ENCODE results near the gene SLC10A6. TPM values are rescaled to one million over a fixed set of nuclear protein-coding genes. Genes with fewer than 3 reads are reported as not detected.
"Not testable (repeated sequence)": the region's sequence is repeated elsewhere in the genome, so short reads cannot be mapped to it uniquely, and the experiment has no call there.

SLC10A6 gene
- total RNA-seq, 1 experiment from 2014 or later: not detected

DNA sequence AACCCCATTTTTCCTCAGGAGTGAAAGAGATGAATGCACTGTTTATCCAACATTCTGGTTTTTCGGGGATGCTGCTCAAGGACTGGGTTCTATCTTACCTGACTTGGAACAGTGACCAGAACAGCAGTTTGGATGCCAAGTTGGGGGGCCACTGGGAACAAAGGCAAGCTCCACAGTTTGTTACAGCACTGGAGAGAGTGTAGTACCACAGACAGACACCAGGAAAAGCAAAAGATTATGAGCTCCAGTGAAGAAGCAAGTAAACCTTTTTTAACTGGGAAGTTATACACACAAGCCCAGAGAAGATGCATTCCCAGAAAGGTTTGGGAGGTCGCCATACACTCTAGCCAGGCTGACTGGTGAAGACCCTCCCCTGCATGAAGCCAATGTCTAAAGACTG lies 29.5 kb upstream of the SLC10A6 start:
- H3K4me3 ChIP-seq (ENCODE audit: low read depth in 2 of 2, low read length in 2 of 2): no peak overlapping the region
- H3K27me3 ChIP-seq (ENCODE audit: control insufficient read depth, insufficient read depth, low read length): no peaks in the 10 kb centered on the region
- DNase-seq (ENCODE audit: low read depth, low spot score) (no peak), ATAC-seq (no peak)
- in situ Hi-C loops (cut with HindIII; ENCODE audit: low pct_unique_long_range_greater_than_20kb, low sequenced_read_pairs) (no loop called here), intact Hi-C loops (cut with micrococcal nuclease; ENCODE audit: unreplicated experiment) (no loop called here)
- no peaks in the 10 kb centered on the region for H3K4me1 ChIP-seq (ENCODE audit: control insufficient read depth, insufficient read depth, low read length)
- no peak overlapping the region for H3K27ac ChIP-seq (ENCODE audit: low read length)
- TF ChIP-seq TCF7L2 (IDR thresholded peaks at IDR 0.05; ENCODE audit: low read depth, low read length): no peak
- no peak for TF ChIP-seq REST (IDR thresholded peaks at IDR 0.05; ENCODE audit: insufficient read depth in 1 of 2, low read depth in 2 of 2, low read length in 1 of 2)
- no peak for TF ChIP-seq POLR2AphosphoS5 (IDR thresholded peaks at IDR 0.05; ENCODE audit: low read depth, low read length)
- no peak for TF ChIP-seq SIN3A (IDR thresholded peaks at IDR 0.05; ENCODE audit: borderline replicate concordance, insufficient read depth, low read depth, low read length)
- TF ChIP-seq, protein P1, sequence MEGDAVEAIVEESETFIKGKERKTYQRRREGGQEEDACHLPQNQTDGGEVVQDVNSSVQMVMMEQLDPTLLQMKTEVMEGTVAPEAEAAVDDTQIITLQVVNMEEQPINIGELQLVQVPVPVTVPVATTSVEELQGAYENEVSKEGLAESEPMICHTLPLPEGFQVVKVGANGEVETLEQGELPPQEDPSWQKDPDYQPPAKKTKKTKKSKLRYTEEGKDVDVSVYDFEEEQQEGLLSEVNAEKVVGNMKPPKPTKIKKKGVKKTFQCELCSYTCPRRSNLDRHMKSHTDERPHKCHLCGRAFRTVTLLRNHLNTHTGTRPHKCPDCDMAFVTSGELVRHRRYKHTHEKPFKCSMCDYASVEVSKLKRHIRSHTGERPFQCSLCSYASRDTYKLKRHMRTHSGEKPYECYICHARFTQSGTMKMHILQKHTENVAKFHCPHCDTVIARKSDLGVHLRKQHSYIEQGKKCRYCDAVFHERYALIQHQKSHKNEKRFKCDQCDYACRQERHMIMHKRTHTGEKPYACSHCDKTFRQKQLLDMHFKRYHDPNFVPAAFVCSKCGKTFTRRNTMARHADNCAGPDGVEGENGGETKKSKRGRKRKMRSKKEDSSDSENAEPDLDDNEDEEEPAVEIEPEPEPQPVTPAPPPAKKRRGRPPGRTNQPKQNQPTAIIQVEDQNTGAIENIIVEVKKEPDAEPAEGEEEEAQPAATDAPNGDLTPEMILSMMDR (IDR thresholded peaks at IDR 0.05): no peak
- H3K9me3 ChIP-seq (ENCODE audit: control insufficient read depth, insufficient read depth, low read depth, low read length): no peaks in the 10 kb centered on the region
- BruUV-seq (replicated peaks): no TSS peak
- ChIA-PET CTCF (interaction anchor here (0.7 kb wide), 1 partner anchor 56 kb away, joined by 5 read pairs; the partner anchor contains the start of gene AFF1), POLR2A (no interaction called here)
- no peaks in the 10 kb centered on the region for H3K36me3 ChIP-seq (ENCODE audit: control insufficient read depth, insufficient read depth, low read length)

- no peaks in the 10 kb centered on the region for H3K4me1 ChIP-seq (ENCODE audit: control insufficient read depth, insufficient read depth, low read length)
- no peaks in the 10 kb centered on the region for H3K9me3 ChIP-seq (ENCODE audit: control insufficient read depth, insufficient read depth, low read depth, low read length)
- H3K36me3 ChIP-seq (ENCODE audit: control insufficient read depth, insufficient read depth, low read length): no peaks in the 10 kb centered on the region
- no peak overlapping the region for H3K4me3 ChIP-seq (ENCODE audit: low read depth in 2 of 2, low read length in 2 of 2)
- POLR2A ChIA-PET: no interaction called here
- no peaks in the 10 kb centered on the region for H3K27me3 ChIP-seq (ENCODE audit: control insufficient read depth, insufficient read depth, low read length)
- CTCF ChIA-PET: no interaction called here
- no TSS peak for BruUV-seq (replicated peaks)
- no peak overlapping the region for H3K27ac ChIP-seq (ENCODE audit: low read length)
- DNase-seq (ENCODE audit: low read depth, low spot score): no peak
- TF ChIP-seq REST (IDR thresholded peaks at IDR 0.05; ENCODE audit: insufficient read depth in 1 of 2, low read depth in 2 of 2, low read length in 1 of 2) (no peak), POLR2AphosphoS5 (IDR thresholded peaks at IDR 0.05; ENCODE audit: low read depth, low read length) (no peak), TCF7L2 (IDR thresholded peaks at IDR 0.05; ENCODE audit: low read depth, low read length) (no peak), SIN3A (IDR thresholded peaks at IDR 0.05; ENCODE audit: borderline replicate concordance, insufficient read depth, low read depth, low read length) (no peak)
- TF ChIP-seq, protein P1 (IDR thresholded peaks at IDR 0.05): no peak
- in situ Hi-C loops (cut with HindIII; ENCODE audit: low pct_unique_long_range_greater_than_20kb, low sequenced_read_pairs) (no loop called here), intact Hi-C loops (cut with micrococcal nuclease; ENCODE audit: unreplicated experiment) (no loop called here)
- ATAC-seq: no peak
These were observed 27.9 kb upstream of the SLC10A6 start for GRCh38 chr4:86876894-86877685.

DNA sequence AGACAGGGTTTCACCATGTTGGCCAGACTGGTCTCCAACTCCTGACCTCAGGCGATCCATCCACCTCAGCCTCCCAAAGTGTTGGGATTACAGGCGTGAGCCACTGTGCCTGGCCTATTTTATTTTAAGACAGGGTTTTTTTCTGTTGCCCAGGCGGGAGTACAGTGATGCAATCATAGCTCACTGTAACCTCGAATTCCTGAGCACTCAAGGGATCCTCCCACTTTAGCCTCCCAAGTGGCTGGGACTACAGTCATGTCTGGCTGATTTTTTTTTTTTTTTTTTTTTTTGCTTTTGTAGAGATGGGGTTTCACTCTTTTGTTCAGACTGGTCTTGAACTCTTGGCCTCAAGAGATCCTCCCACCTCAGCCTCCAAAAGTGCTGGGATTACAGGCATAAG lies 26.3 kb upstream of the SLC10A6 start:
- BruUV-seq (replicated peaks); H3K27me3 ChIP-seq (ENCODE audit: control insufficient read depth, insufficient read depth, low read length); H3K4me1 ChIP-seq (ENCODE audit: control insufficient read depth, insufficient read depth, low read length); CTCF ChIA-PET; intact Hi-C loops (cut with micrococcal nuclease; ENCODE audit: unreplicated experiment); H3K4me3 ChIP-seq (ENCODE audit: low read depth in 2 of 2, low read length in 2 of 2); in situ Hi-C loops (cut with HindIII; ENCODE audit: low pct_unique_long_range_greater_than_20kb, low sequenced_read_pairs); DNase-seq (ENCODE audit: low read depth, low spot score); H3K9me3 ChIP-seq (ENCODE audit: control insufficient read depth, insufficient read depth, low read depth, low read length); H3K27ac ChIP-seq (ENCODE audit: low read length); H3K36me3 ChIP-seq (ENCODE audit: control insufficient read depth, insufficient read depth, low read length); ATAC-seq: not testable (repeated sequence)
- POLR2A ChIA-PET: interaction anchor here (0.7 kb wide), 1 partner anchor 13 kb away, joined by 3 read pairs; no protein-coding TSS in a partner anchor
